ENCODE results near the gene ACTL6B. TPM values are rescaled to one million over a fixed set of nuclear protein-coding genes. Genes with fewer than 3 reads are reported as not detected.
A peak's percentile ranks its signal among the peaks of the same experiment; 100 is the strongest.

The ACTL6B gene
- total RNA-seq, 1 experiment from 2014 or later: 1.3 TPM

DNA sequence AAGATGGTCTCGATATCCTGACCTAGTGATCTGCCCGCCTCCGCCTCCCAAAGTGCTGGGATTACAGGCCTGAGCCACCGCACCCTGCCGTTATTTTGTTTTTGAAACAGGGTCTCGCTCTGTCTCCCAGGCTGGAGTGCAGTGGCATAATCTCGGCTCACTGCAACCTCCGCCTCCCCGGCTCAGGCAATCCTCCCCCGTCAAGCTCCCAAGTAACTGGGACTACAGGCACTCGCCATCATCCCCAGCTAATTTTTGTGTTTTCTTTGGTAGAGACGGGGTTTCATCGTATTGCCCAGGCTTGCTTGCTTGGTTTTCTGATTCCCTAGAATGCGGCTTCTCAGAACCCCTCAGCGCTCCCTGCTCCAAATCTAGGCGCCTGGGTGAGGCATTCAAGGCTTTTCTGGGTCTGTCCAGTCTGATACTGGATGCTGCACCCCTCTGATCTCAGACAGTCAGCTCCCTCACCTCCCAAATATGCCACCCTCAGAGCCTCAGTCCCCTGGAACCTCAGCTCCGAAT is 16.2 kb downstream of the ACTL6B start:
- Mint-ChIP-seq H3K27me3 (ENCODE audit: low read depth) (peaks cover 8% of the 10 kb centered on the region), H3K27ac (no peak overlapping the region), H3K4me1 (peaks cover 11% of the 10 kb centered on the region), H3K4me3 (no peak overlapping the region), H3K36me3 (no peaks in the 10 kb centered on the region), H3K9me3 (no peaks in the 10 kb centered on the region)
- TF ChIP-seq, protein P1, sequence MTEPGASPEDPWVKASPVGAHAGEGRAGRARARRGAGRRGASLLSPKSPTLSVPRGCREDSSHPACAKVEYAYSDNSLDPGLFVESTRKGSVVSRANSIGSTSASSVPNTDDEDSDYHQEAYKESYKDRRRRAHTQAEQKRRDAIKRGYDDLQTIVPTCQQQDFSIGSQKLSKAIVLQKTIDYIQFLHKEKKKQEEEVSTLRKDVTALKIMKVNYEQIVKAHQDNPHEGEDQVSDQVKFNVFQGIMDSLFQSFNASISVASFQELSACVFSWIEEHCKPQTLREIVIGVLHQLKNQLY (CRISPR knock-in tag; IDR thresholded peaks at IDR 0.05): no peak
- TF ChIP-seq, protein P2, sequence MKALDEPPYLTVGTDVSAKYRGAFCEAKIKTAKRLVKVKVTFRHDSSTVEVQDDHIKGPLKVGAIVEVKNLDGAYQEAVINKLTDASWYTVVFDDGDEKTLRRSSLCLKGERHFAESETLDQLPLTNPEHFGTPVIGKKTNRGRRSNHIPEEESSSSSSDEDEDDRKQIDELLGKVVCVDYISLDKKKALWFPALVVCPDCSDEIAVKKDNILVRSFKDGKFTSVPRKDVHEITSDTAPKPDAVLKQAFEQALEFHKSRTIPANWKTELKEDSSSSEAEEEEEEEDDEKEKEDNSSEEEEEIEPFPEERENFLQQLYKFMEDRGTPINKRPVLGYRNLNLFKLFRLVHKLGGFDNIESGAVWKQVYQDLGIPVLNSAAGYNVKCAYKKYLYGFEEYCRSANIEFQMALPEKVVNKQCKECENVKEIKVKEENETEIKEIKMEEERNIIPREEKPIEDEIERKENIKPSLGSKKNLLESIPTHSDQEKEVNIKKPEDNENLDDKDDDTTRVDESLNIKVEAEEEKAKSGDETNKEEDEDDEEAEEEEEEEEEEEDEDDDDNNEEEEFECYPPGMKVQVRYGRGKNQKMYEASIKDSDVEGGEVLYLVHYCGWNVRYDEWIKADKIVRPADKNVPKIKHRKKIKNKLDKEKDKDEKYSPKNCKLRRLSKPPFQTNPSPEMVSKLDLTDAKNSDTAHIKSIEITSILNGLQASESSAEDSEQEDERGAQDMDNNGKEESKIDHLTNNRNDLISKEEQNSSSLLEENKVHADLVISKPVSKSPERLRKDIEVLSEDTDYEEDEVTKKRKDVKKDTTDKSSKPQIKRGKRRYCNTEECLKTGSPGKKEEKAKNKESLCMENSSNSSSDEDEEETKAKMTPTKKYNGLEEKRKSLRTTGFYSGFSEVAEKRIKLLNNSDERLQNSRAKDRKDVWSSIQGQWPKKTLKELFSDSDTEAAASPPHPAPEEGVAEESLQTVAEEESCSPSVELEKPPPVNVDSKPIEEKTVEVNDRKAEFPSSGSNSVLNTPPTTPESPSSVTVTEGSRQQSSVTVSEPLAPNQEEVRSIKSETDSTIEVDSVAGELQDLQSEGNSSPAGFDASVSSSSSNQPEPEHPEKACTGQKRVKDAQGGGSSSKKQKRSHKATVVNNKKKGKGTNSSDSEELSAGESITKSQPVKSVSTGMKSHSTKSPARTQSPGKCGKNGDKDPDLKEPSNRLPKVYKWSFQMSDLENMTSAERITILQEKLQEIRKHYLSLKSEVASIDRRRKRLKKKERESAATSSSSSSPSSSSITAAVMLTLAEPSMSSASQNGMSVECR (CRISPR knock-in tag; IDR thresholded peaks at IDR 0.05; ENCODE audit: borderline replicate concordance): no peak
- TF ChIP-seq, protein P3, sequence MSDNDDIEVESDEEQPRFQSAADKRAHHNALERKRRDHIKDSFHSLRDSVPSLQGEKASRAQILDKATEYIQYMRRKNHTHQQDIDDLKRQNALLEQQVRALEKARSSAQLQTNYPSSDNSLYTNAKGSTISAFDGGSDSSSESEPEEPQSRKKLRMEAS (CRISPR knock-in tag; IDR thresholded peaks at IDR 0.05): no peak
- TF ChIP-seq, protein P4, sequence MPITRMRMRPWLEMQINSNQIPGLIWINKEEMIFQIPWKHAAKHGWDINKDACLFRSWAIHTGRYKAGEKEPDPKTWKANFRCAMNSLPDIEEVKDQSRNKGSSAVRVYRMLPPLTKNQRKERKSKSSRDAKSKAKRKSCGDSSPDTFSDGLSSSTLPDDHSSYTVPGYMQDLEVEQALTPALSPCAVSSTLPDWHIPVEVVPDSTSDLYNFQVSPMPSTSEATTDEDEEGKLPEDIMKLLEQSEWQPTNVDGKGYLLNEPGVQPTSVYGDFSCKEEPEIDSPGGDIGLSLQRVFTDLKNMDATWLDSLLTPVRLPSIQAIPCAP (CRISPR knock-in tag; IDR thresholded peaks at IDR 0.05): no peak
- no peak for TF ChIP-seq NR3C1 (CRISPR knock-in tag; conservative IDR thresholded peaks at IDR 0.05; ENCODE audit: low read depth)
- DNase-seq (ENCODE audit: low spot score) (no peak), ATAC-seq (no peak)
- ChIA-PET POLR2A (no interaction called here), CTCF (interaction anchor here (0.6 to 1.6 kb wide), 6 partner anchors 11 to 184 kb away, joined by 3 to 8 read pairs (median 4); partner anchors contain the start of gene MOSPD3)

DNA sequence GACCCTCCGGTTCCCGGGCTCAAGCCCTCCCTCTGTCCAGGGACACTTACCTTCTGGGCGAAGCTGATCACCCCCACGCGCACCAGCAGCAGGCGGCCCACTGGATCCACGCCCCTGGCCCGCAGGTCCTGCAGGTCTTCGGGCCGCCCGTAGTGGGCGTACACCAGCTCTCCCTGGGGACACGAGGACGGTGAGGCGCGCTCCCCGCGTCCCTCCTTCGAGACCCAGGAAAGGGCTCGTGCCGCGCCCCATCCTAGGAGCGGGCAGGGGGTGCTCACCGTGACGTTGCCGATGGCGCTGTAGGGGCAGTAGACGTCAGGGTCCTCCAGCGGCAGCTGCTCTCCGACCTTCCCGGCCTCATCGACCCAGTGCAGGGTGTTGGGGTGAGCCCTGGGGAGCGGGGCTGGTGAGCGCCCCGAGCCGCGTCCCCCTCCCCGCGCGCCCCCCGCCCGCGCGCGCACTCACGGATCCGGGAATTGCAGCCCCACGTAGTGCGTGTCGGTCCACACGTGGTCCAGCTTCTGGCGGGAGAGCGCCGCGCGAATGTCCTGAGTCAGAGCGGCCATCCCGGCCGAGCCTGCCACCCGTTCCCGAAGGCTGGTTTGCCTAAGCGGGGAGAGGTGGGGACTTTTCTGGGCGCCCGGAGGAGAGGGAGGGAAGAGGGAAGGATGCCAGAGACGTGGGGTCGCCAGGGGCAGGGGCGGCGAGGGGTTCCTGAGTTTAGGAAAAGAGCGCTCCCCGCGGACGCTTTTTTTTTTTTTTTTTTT is 23.1 kb downstream of the ACTL6B start:
- peak; percentile 40 for ATAC-seq
- Mint-ChIP-seq H3K4me1 (peaks cover 3% of the 10 kb centered on the region), H3K27ac (no peak overlapping the region), H3K9me3 (no peaks in the 10 kb centered on the region), H3K4me3 (peak overlapping the region; percentile 76), H3K27me3 (ENCODE audit: low read depth) (peaks cover 41% of the 10 kb centered on the region), H3K36me3 (no peaks in the 10 kb centered on the region)
- ChIA-PET POLR2A (interaction anchor here (0.7 to 1.6 kb wide), 7 partner anchors 21 to 354 kb away, joined by 3 to 12 read pairs (median 3); partner anchors contain the start of genes FBXO24, GNB2, LRCH4 and MOSPD3), CTCF (interaction anchor here (0.5 to 4.2 kb wide), 53 partner anchors 9 to 1629 kb away, joined by 3 to 67 read pairs (median 5); partner anchors contain the start of genes ACTL6B, AGFG2, FBXO24 and GNB2)
- peak; percentile 67 for DNase-seq (ENCODE audit: low spot score)
- TF ChIP-seq, protein P5, sequence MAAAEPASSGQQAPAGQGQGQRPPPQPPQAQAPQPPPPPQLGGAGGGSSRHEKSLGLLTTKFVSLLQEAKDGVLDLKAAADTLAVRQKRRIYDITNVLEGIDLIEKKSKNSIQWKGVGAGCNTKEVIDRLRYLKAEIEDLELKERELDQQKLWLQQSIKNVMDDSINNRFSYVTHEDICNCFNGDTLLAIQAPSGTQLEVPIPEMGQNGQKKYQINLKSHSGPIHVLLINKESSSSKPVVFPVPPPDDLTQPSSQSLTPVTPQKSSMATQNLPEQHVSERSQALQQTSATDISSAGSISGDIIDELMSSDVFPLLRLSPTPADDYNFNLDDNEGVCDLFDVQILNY (CRISPR knock-in tag; IDR thresholded peaks at IDR 0.05): 0 out of 2 replicates have a peak, but pooled peaks have one; percentile 42
- TF ChIP-seq ZNF232 (CRISPR knock-in tag; IDR thresholded peaks at IDR 0.05) (0 out of 2 replicates have a peak, but pooled peaks have one; percentile 52), SP1 (CRISPR knock-in tag; conservative IDR thresholded peaks at IDR 0.05) (peak; percentile 53; the same call in 1 of the 2 replicates), EMX1 (CRISPR knock-in tag; IDR thresholded peaks at IDR 0.05) (no peak), TEAD1 (CRISPR knock-in tag; IDR thresholded peaks at IDR 0.05) (peak; percentile 65; the same call in 1 of the 2 replicates), SMAD3 (CRISPR knock-in tag; IDR thresholded peaks at IDR 0.05; ENCODE audit: borderline replicate concordance) (peak; percentile 69; the same call in 1 of the 2 replicates), ZNF121 (CRISPR knock-in tag; IDR thresholded peaks at IDR 0.05) (peak; percentile 62; the same call in 1 of the 2 replicates), ZNF138 (CRISPR knock-in tag; conservative IDR thresholded peaks at IDR 0.05) (no peak), TP53 (CRISPR knock-in tag; IDR thresholded peaks at IDR 0.05) (no peak), ZNF423 (CRISPR knock-in tag; IDR thresholded peaks at IDR 0.05) (peak; percentile 21; the same call in 1 of the 2 replicates), FOXP1 (CRISPR knock-in tag; IDR thresholded peaks at IDR 0.05; ENCODE audit: borderline replicate concordance) (peak; percentile 69; the same call in 1 of the 2 replicates)
- TF ChIP-seq, protein P6, sequence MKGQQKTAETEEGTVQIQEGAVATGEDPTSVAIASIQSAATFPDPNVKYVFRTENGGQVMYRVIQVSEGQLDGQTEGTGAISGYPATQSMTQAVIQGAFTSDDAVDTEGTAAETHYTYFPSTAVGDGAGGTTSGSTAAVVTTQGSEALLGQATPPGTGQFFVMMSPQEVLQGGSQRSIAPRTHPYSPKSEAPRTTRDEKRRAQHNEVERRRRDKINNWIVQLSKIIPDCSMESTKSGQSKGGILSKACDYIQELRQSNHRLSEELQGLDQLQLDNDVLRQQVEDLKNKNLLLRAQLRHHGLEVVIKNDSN (CRISPR knock-in tag; IDR thresholded peaks at IDR 0.05): 0 out of 2 replicates have a peak, but pooled peaks have one; percentile 57
- TF ChIP-seq, protein P7, sequence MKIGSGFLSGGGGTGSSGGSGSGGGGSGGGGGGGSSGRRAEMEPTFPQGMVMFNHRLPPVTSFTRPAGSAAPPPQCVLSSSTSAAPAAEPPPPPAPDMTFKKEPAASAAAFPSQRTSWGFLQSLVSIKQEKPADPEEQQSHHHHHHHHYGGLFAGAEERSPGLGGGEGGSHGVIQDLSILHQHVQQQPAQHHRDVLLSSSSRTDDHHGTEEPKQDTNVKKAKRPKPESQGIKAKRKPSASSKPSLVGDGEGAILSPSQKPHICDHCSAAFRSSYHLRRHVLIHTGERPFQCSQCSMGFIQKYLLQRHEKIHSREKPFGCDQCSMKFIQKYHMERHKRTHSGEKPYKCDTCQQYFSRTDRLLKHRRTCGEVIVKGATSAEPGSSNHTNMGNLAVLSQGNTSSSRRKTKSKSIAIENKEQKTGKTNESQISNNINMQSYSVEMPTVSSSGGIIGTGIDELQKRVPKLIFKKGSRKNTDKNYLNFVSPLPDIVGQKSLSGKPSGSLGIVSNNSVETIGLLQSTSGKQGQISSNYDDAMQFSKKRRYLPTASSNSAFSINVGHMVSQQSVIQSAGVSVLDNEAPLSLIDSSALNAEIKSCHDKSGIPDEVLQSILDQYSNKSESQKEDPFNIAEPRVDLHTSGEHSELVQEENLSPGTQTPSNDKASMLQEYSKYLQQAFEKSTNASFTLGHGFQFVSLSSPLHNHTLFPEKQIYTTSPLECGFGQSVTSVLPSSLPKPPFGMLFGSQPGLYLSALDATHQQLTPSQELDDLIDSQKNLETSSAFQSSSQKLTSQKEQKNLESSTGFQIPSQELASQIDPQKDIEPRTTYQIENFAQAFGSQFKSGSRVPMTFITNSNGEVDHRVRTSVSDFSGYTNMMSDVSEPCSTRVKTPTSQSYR (CRISPR knock-in tag; IDR thresholded peaks at IDR 0.05): peak; percentile 40; the same call in 1 of the 2 replicates
- TF ChIP-seq, protein P8, sequence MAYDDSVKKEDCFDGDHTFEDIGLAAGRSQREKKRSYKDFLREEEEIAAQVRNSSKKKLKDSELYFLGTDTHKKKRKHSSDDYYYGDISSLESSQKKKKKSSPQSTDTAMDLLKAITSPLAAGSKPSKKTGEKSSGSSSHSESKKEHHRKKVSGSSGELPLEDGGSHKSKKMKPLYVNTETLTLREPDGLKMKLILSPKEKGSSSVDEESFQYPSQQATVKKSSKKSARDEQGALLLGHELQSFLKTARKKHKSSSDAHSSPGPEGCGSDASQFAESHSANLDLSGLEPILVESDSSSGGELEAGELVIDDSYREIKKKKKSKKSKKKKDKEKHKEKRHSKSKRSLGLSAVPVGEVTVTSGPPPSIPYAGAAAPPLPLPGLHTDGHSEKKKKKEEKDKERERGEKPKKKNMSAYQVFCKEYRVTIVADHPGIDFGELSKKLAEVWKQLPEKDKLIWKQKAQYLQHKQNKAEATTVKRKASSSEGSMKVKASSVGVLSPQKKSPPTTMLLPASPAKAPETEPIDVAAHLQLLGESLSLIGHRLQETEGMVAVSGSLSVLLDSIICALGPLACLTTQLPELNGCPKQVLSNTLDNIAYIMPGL (CRISPR knock-in tag; IDR thresholded peaks at IDR 0.05): peak; percentile 82
